ENCODE results near the gene EPHA3.

DNA sequence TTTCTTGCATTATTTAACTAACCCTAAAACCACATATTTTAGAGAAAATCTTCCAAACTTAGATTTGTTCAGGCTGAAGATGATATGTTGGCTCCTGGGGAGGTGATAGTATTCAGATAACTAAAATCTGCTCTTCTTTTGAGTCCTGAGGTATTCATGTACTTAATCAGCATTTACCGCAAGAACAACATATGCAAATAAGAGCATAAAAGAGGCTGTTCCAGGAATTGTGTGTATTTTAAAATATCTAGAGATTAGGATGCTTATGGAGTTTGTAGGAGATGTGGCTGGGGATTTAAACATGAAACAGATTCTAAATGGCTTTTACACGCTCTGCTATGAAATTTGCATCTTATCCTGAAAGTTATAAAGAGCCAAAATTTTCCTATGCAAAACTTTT lies 298.2 kb downstream of the EPHA3 start:
- TF ChIP-seq, protein P1, sequence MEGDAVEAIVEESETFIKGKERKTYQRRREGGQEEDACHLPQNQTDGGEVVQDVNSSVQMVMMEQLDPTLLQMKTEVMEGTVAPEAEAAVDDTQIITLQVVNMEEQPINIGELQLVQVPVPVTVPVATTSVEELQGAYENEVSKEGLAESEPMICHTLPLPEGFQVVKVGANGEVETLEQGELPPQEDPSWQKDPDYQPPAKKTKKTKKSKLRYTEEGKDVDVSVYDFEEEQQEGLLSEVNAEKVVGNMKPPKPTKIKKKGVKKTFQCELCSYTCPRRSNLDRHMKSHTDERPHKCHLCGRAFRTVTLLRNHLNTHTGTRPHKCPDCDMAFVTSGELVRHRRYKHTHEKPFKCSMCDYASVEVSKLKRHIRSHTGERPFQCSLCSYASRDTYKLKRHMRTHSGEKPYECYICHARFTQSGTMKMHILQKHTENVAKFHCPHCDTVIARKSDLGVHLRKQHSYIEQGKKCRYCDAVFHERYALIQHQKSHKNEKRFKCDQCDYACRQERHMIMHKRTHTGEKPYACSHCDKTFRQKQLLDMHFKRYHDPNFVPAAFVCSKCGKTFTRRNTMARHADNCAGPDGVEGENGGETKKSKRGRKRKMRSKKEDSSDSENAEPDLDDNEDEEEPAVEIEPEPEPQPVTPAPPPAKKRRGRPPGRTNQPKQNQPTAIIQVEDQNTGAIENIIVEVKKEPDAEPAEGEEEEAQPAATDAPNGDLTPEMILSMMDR (IDR thresholded peaks at IDR 0.05) = no peak
- no peak for TF ChIP-seq POLR2A (IDR thresholded peaks at IDR 0.05)
